ENCODE results near the gene DAG1.

The DAG1 gene

DNA sequence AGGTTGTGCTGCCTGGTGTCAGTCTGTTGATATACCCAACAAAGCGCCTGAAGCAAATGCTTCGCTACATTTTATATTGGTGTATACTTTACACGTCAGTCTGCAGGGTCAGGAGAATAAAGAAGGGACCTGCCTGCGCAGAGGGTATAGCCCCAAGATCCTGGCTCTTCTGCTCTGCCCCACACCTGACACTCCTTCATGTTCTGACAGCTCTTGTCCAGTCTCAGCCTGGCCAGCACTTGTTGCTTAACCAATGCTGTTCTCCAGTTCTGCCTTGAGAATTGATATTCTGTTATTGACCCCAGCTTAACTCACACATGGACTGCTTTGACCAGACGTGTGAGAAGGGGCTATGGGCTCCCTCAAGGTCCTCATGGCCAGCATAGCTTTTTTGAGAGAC lies 48.4 kb downstream of the DAG1 start:
- DNase-seq, result no peak

DNA sequence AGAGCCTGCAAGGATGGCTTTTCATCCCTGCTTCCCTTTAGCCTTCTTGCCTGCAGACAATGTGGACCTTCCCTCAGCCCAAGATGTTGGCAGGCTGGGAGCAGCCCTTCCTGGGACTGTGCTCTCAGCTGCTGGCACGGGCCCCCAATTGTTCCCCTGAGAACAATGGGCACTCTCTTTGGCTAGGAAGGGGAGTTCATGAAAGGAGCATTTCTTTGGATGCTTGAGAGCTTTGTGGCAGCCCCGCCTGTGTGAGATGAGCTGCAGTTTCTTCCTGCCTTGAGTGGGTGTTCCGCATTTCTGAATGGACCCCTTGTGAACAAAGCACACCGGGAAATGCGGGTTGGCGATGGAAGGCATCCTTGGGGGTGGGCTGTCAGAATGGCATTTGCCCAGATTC lies 49.2 kb downstream of the DAG1 start:
- no peak for DNase-seq

DNA sequence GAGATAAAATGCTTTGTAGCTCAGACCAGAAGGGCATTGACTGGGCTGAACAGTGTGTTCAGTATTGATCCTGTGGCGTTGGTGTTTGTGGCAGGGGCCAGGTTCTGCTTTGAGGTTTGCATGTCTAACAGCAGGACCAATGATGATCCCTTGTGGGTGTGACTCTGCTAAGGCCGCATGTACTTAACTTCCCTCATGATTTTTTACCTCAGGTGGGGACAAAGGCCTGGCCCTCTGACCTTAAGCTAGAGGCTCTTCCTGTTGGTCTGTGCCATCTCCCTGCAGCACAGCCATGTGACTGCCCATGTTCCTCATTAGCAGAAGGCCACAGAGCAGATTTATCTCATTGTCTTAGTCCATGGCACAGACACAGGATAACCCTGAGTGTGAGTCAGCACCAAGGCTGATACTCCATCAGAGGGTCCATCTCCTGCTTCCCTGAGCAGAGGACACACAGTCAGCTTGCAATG lies 49.9 kb downstream of the DAG1 start:
- DNase-seq, result no peak

DNA sequence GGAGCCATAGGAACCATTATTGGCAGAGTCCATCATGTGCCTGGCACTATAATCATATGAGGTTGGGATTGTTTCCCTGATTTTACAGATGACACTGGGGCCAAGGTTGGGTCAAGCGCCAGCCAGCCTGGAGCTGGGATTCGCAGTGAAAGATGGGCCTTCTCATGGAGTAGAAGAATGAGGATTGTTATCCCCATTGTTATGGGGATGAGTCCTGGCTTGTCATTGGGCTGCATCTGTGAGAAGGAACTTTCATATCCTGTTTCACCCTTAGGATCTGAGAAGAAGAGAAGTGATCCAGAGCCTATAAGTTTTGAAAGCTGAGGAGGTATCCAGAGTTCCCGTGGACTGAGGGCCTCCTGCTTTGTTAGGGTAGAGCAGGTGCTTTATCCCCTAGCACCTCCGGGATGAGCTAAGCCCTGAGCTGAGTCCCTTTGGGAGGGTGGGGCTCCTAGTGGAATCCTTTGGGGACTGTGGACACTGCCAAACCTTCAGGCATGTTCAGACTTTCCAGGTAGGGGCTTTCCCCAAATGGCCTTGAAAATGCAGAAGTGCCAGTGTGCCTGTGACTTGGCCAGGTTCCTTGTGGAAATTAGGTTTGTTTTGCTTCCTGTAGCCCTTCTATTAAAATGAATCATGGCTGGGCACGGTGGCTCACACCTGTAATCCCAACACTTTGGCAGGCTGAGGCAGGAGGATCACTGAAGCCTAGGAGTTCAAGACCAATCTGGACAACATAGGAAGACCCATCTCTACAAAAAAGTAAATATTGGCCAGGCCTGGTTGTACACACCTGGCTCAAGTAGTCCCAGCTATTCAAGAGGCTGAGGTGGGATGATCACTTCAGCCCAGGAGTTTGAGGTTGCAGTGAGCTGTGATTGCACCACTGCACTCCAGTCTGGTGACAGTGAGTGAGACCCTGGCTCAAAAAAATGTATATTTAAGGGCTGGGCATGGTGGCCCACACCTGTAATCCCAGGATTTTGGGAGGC lies 54.0 kb downstream of the DAG1 start:
- no peak for DNase-seq

DNA sequence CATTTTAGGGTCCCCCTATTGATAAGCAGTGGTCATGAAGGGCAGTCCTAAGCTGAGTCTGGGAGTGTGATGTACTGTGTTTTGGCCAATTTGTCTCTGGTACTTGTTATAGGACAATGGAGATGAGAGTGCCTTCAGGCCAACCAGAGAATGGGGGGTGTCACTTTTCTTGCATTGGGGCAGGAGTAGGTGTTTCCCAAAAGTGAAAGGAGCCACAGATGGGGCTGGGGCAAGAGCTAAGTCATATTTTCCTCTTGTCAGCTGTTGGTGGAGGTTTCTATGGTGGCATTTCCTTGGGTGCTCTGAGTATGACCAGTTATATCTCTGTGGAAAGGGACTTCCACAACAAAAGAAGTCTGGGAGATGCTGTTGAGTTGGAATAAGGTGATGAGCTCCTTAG lies 59.5 kb downstream of the DAG1 start:
- no peak for DNase-seq

DNA sequence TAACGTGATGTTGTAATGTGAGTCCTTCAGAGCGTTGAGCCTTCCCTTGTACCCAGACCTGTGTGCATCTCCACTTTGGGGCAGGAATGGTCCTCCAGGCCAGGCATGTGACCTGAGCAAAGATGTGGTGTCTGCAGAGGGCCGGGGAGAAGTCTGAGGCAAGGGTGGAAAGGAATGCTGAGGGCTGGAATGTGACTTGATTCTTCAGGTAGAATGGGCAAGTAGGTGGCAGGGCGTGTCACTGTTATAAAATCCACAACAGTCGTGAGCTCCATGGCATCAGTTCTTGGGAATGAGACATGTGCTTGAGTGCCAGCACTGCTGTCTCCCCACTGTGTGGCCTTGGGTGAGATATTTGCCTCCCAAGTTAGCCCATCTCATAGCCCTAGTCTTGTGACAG lies 60.2 kb downstream of the DAG1 start:
- DNase-seq, result no peak

DNA sequence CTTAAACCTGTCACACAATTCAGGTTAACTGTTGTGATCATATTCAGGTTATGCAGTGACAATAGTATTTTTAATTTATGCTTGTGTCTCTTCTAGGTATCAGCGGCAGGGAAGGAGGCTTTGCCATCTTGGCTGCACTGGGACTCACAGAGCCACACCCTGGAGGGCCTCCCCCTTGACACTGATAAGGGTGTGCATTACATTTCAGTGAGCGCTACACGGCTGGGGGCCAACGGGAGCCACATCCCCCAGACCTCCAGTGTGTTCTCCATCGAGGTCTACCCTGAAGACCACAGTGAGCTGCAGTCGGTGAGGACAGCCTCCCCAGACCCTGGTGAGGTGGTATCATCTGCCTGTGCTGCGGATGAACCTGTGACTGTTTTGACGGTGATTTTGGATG lies 60.6 kb downstream of the DAG1 start:
- no peak for DNase-seq

DNA sequence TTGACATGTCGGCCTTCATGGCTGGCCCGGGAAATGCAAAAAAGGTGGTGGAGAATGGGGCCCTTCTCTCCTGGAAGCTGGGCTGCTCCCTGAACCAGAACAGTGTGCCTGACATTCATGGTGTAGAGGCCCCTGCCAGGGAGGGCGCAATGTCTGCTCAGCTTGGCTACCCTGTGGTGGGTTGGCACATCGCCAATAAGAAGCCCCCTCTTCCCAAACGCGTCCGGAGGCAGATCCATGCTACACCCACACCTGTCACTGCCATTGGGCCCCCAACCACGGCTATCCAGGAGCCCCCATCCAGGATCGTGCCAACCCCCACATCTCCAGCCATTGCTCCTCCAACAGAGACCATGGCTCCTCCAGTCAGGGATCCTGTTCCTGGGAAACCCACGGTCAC lies 61.2 kb downstream of the DAG1 start:
- DNase-seq, result no peak

DNA sequence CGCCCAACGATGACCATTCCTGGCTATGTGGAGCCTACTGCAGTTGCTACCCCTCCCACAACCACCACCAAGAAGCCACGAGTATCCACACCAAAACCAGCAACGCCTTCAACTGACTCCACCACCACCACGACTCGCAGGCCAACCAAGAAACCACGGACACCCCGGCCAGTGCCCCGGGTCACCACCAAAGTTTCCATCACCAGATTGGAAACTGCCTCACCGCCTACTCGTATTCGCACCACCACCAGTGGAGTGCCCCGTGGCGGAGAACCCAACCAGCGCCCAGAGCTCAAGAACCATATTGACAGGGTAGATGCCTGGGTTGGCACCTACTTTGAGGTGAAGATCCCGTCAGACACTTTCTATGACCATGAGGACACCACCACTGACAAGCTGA lies 61.6 kb downstream of the DAG1 start:
- no peak for DNase-seq

DNA sequence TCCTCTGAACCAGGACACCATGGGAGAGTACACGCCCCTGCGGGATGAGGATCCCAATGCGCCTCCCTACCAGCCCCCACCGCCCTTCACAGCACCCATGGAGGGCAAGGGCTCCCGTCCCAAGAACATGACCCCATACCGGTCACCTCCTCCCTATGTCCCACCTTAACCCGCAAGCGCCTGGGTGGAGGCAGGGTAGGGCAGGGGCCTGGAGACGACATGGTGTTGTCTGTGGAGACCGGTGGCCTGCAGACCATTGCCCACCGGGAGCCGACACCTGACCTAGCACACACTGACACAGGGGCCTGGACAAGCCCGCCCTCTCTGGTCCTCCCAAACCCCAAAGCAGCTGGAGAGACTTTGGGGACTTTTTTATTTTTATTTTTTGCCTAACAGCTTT lies 63.0 kb downstream of the DAG1 start:
- no peak for DNase-seq

DNA sequence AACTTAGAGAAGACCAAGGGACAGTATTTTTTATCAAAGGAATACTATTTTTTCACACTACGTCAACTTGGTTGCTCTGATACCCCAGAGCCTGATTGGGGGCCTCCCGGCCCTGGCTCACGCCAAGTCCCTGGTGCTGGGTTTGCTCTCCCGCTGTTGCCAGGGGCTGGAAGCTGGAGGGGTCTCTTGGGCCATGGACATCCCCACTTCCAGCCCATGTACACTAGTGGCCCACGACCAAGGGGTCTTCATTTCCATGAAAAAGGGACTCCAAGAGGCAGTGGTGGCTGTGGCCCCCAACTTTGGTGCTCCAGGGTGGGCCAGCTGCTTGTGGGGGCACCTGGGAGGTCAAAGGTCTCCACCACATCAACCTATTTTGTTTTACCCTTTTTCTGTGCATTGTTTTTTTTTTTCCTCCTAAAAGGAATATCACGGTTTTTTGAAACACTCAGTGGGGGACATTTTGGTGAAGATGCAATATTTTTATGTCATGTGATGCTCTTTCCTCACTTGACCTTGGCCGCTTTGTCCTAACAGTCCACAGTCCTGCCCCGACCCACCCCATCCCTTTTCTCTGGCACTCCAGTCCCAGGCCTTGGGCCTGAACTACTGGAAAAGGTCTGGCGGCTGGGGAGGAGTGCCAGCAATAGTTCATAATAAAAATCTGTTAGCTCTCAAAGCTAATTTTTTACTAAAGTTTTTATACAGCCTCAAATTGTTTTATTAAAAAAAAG lies 63.9 kb downstream of the DAG1 start:
- DNase-seq, result no peak

DNA sequence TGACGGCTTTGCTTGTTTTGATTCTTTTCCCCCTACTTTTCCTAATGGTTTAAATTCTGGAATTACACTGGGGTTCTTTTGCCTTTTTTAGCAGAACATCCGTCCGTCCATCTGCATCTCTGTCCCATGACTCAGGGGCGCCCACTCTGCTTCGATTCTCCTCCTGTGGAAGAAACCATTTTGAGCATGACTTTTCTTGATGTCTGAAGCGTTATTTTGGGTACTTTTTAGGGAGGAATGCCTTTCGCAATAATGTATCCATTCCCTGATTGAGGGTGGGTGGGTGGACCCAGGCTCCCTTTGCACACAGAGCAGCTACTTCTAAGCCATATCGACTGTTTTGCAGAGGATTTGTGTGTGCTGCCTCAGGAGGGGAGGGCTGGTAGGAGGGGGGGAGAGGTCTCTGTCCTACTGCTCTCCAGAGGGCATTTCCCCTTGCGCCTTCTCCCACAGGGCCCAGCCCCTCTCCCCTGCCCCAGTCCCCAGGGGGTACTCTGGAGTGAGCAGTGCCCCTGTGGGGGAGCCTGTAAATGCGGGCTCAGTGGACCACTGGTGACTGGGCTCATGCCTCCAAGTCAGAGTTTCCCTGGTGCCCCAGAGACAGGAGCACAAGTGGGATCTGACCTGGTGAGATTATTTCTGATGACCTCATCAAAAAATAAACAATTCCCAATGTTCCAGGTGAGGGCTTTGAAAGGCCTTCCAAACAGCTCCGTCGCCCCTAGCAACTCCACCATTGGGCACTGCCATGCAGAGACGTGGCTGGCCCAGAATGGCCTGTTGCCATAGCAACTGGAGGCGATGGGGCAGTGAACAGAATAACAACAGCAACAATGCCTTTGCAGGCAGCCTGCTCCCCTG lies 64.7 kb downstream of the DAG1 start:
- peak in 2 of 3 experiments; percentile 85 to 97 for DNase-seq

DNA sequence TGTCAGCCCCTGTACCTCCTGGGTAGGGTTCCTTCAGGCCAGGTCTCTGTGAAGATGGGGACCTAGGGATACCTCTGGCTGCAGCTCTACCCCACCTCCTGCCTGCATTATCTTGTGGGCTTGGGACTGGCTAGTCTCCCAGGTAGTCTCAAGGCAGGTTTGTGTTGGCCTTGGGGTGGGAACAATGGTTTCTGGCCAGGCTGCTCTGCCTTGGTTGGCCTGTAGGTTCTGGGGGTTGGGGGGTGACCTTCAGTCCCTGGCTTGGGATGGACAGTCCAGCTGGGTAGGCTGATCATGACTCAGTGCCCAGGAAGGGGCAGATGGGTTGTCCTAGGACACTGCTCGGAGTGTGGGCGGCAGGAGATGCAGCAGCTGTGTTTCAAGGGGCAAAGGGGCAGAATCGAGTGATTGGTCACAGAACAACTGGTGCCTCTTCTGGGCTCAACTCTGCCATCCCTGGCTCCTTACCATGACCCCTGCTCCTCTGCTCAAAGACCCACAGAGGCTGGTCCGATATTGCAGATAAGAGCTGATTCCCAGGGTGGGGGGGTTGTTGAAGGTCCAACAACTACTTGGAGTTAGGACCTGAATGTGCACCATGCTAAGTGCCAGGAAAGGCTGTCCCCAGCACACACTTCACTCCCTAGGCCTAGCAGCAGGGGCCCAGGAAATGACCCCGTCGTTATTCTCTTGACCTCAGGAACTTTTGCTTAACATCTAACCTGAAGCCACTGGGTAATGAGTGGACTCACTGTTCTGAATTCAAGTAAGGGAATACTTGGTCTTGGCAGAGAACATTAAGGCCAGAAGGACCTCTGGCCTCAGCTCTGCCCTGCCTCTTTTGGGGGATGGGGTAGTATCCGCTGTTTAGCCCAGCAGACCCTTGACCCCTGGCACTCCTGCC lies 66.2 kb downstream of the DAG1 start:
- peak in 1 of 3 experiments; percentile 6 for DNase-seq

DNA sequence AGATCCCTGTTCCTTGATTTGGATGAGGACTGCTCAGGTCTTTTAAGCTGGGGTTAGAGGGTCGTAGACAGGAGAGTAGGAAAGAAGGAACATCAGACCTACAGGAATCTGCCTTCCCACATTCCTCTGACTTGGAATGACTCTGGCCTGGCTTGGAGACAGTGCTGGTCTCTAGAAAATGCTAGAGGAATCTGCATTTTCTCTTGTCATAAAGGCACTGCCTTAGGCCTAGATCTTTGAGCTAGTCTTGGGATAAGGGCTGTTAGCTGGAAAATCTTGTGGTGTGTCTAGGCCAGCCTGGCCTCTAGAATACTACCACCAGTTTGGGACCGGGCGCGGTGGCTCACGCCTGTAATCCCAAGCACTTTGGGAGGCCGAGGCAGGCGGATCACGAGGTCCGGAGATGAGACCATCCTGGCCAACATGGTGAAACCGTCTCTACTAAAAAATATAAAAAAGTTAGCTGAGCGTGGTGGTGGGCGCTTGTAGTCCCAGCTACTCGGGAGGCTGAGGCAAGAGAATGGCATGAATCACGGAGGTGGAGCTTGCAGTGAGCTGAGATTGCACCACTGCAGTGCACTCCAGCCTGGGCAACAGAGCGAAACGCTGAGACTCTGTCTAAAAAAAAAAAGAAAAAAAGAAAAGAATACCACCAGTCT lies 66.9 kb downstream of the DAG1 start:
- no peak for DNase-seq

DNA sequence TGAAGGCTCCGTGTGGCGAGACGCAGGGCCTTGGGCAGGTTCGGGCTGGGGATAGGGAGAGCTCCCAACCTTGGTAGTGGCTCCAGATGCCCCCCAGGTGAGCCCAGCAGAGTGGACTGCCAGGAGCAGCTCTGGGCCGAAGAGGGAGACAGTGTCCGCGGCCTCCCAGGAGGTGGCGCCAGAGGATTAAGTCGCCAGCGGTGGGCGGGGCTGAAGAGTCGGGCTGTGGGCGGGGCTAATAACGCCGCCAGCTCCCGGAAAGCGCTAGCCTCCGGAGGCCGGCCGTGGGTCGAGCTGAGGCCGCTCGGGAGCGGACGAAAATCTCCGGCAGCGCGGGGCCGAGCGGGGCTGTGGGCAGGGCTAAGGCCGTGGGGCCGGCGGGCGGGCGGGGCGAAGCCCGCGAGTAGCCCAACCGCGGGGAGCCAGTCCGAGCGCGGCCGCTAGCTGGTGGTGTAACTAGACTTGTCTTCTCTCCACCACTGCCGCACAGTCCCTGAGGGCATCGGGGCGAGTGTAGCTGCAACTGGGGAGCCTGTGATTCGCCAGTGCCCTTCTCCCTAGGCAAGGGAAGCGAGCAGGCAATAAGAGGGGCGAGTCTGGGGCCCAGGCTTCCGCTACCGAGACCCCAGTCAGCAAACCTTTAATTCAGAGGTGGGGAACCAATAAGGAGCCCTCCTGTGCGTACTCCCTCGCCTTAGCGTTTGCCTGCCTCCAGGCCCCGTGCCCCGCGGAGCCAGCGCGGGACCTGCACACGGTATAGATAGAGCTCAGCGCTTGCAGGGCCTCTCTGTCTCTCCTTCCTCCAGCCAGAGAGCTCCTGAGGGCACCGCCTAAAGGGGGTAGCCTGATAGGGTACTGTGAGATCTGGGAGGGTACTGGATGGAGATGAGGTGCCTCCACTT lies 69.8 kb downstream of the DAG1 start:
- DNase-seq, result peak; percentile 84 to 93 (median 86)

DNA sequence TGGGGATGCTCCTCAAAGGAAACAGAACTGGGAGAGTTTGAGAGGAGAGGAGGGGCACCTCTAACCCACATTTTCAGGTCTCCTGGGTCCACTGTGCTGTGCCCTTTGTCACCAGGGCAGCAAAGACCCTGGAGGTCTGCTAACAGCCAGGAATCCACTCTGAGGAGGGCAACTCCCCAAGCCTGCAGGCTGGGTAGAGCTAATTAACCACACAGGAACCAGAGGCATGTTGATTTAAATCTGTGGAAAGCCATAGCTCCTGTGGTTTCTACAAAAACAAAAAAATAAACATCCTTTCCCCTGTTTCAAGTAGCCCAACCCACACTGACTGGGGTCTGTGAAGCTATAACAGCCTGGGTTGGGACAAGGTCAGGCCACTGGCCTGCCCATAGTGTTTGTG lies 82.0 kb downstream of the DAG1 start:
- DNase-seq, result no peak

DNA sequence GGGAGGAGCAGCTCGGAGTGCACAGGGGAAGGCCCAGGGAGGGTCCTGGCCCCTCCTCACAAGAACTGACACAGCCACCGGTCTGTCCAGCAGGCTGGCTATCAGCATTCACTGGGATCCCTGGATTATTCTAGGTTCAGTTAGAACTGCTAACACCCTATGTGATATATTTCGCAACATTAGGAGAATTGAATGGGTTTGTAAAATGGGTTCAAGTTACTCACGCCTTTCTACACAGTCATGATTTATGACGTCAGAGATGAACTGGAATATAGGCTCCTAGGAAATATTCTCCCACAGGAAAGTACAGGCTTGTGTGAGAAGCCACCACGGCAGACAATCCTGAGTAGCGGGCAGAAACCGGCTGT lies 83.2 kb downstream of the DAG1 start:
- DNase-seq, result peak in 1 of 3 experiments; percentile 39

DNA sequence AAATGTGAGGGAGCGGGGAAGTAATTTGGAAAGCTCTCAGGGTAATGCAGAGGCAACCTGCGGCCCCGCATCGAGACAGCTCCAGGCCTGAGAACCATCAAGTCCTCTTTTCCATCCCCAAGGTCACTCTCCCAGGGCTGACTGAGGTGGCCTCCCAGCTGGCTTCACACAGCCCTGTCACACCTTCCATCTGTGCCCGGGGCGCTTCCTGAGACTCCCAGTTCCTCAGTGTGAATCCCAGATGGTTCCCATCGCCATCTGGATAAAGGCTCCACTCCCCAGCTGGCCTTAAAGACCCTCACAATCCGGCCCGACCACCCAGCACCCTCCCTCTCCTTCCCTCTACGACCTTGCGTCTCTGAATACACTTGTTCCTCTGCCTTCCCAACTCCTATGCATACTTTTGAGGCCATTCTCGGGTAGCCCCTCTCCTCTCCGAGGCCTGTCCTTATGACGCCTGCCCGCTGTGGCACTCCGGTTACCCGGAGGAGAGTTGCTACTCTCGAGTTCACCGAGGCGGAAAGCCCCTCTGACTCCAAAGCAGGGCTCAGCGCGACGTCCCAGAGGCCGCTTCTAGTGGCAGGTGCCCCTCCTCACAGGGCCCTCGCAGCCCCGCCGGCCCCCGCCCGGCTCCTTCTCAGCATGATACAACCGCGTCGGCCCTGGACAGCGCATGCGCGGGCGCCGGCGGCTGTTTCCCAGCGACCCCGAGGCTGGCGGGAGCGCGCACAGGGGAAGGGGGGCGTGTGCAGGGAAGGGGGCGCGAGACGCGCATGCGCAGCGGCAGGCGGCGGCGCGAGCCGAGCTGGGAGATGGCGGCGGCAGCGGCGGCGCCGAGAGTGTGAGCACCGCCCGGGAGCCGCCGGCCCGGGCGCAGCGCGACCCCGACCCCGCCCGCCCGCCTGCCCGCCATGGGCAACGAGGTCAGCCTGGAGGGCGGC lies 83.9 kb downstream of the DAG1 start, which contains the start of gene BSN:
Gene BSN, plus strand, starts transcription at position 786 of the 941 bp plus-strand sequence. Its CDS starts 126 bp downstream, at position 912.
- peak; percentile 81 to 93 (median 88) for DNase-seq
